Measurements from ENCODE around the gene GLCCI1. TPM values are rescaled to one million over a fixed set of nuclear protein-coding genes. Genes with fewer than 3 reads are reported as not detected.

GLCCI1 gene
- total and polyA plus RNA-seq, 10 donors: 9.1 to 53.2 (median 42.6) TPM

DNA sequence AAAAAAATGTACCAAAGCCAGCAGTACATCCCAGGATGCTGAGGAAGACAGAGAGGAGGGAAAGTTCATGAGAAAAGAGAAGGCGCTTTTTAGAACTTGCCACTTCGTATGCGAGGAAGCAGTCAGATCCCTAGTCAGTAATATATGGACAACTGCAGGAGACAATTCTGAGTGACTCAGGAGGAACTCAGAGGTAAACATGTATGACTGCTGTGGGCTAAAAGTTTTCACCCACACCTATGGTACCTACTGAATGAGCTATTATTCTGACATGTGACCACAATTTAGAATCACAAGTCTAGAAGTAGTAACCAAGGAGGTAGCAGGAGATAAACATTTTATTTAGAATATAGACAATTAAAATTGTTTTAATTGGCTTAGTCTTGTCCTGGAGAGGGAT is 166.8 kb downstream of the GLCCI1 start:
- Histone ChIP-seq H3K9me3 (no peaks in the 10 kb centered on the region), H3K4me1 (peaks cover 0 to 45% (median 23%) of the 10 kb centered on the region in 6 donors), H3K27me3 (replicated peaks in 1 of 7) (no peaks in the 10 kb centered on the region), H3K4me3 (no peak overlapping the region), H3K36me3 (peaks cover 0 to 5% (median 0%) of the 10 kb centered on the region in 6 donors), H3K27ac (peak overlapping the region in 1 of 8 donors; percentile 73)
- TF ChIP-seq, protein P1, sequence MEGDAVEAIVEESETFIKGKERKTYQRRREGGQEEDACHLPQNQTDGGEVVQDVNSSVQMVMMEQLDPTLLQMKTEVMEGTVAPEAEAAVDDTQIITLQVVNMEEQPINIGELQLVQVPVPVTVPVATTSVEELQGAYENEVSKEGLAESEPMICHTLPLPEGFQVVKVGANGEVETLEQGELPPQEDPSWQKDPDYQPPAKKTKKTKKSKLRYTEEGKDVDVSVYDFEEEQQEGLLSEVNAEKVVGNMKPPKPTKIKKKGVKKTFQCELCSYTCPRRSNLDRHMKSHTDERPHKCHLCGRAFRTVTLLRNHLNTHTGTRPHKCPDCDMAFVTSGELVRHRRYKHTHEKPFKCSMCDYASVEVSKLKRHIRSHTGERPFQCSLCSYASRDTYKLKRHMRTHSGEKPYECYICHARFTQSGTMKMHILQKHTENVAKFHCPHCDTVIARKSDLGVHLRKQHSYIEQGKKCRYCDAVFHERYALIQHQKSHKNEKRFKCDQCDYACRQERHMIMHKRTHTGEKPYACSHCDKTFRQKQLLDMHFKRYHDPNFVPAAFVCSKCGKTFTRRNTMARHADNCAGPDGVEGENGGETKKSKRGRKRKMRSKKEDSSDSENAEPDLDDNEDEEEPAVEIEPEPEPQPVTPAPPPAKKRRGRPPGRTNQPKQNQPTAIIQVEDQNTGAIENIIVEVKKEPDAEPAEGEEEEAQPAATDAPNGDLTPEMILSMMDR (IDR thresholded peaks at IDR 0.05 in 8 of 11, conservative IDR thresholded peaks at IDR 0.05 in 3 of 11): no peak
- TF ChIP-seq POLR2A (IDR thresholded peaks at IDR 0.05) (no peak), POLR2AphosphoS5 (IDR thresholded peaks at IDR 0.05) (no peak)
- 90 to 99% (median 96%) methylated on average over 3 of the region's 3 CpGs for WGBS, 5 donors
- intact Hi-C loops (cut with DNase I; ENCODE audit: low total_unique reads): no loop called here
- DNase-seq: no peak

DNA sequence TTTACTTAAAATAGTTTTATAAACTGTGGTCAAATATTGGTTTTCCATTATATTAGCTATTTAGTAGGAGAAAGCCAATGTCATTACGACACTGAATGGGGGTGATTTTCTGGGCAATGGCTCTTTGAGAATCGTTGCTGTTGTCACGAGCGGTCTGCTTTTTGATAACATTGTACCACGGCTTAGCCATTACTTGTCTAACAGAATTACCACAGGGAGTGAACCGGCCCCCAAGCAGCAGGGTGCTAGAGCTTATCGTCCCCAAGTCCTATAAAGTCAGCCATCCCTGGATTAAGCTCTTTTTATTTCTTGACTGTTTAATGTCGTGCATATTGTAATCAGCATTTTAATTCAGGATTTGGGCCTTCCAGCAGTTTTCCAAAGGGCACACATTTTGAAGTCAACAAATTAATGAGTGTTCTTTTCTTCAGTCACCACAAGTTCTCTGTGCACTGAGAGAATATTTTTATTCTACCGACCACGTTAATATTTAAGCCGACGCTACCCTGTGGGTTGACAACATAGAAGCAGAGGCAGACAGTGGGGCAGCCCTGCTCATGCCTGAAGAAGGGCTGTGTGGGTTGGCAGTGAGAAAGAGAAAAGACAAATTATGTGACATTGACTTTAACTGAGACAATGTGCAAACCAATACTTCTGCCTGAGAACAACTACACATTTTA is 167.6 kb downstream of the GLCCI1 start:
- Histone ChIP-seq H3K9me3 (no peaks in the 10 kb centered on the region), H3K27ac (no peak overlapping the region), H3K27me3 (replicated peaks in 1 of 7) (no peaks in the 10 kb centered on the region), H3K4me1 (peaks cover 0 to 37% (median 23%) of the 10 kb centered on the region in 6 donors), H3K36me3 (peaks cover 0 to 13% (median 0%) of the 10 kb centered on the region in 6 donors), H3K4me3 (no peak overlapping the region)
- no peak for DNase-seq
- TF ChIP-seq POLR2A (IDR thresholded peaks at IDR 0.05): no peak
- intact Hi-C loops (cut with DNase I; ENCODE audit: low total_unique reads): no loop called here
- WGBS, 5 donors: 94 to 97% (median 95%) methylated on average over 12 of the region's 12 CpGs

Data from spleen (tissue), 11 donors.